Stomach (tissue), 9 donors: ENCODE data around the gene HSPA4L. TPM values are rescaled to one million over a fixed set of nuclear protein-coding genes. Genes with fewer than 3 reads are reported as not detected.

Experiments used
- DNase-seq, 2 donors: peaks; one replicate each; pipeline versions ENCODE4 v3.0.0 to v3.0.0-alpha.2; 2013 to 2019
- H3K27ac ChIP-seq, 5 donors: fragments of 200-600 bp in 4 of 5; sonication (generic) in 4 of 5; one replicate each; pipeline ENCODE4 v1.5.1; 2013 to 2019; ENCODE audit warnings: mild to moderate bottlenecking in 1 of 5, moderate library complexity in 1 of 5
- H3K27me3 ChIP-seq, 3 donors: fragments of 200-600 bp; sonication (generic); one replicate each; pipeline ENCODE4 v1.5.1; 2017 to 2019; ENCODE audit warnings: mixed run types in 1 of 3
- H3K36me3 ChIP-seq, 4 donors: fragments of 200-600 bp; sonication (generic); 1 replicate in 3 of 4; 2 replicates in 1 of 4; pipeline ENCODE4 v1.5.1; 2016 to 2019
- H3K4me1 ChIP-seq, 4 donors: fragments of 200-600 bp; sonication (generic); one replicate each; pipeline ENCODE4 v1.5.1; 2016 to 2019
- H3K4me3 ChIP-seq, 4 donors: fragments of 200-600 bp; sonication (generic) in 3 of 4; one replicate each; pipeline ENCODE4 v1.5.1; 2016 to 2019; ENCODE audit warnings: mild to moderate bottlenecking in 1 of 4
- H3K9me3 ChIP-seq, 4 donors: fragments of 200-600 bp; sonication (generic); one replicate each; pipeline ENCODE4 v1.5.1; 2016 to 2019
- CTCF ChIP-seq, 7 experiments: fragments of 450-650 bp in 4 of 7; fragments of 200-600 bp in 3 of 7; sonication (generic) in 3 of 7; IDR thresholded peaks; one replicate each; pipeline ENCODE4 v1.5.1; 2016 to 2019; ENCODE audit warnings: antibody characterized with exemption in 7 of 7, control low read depth in 2 of 7, mild to moderate bottlenecking in 1 of 7
- EP300 ChIP-seq: sonication (generic); formaldehyde crosslinking; IDR thresholded peaks from one replicate; pipeline ENCODE4 v1.6.1; 2017; ENCODE audit warnings: antibody characterized with exemption
- POLR2A ChIP-seq, 4 donors: fragments of 450-650 bp; IDR thresholded peaks; one replicate each; pipeline ENCODE4 v1.6.1; 2016; ENCODE audit warnings: antibody characterized with exemption in 4 of 4, control low read depth in 2 of 4, mild to moderate bottlenecking in 1 of 4, moderate library complexity in 1 of 4
- POLR2AphosphoS5 ChIP-seq, 3 donors: sonication (generic); formaldehyde crosslinking; IDR thresholded peaks; one replicate each; pipeline ENCODE4 v1.6.1; 2016; ENCODE audit warnings: antibody characterized with exemption in 3 of 3
- WGBS, 5 donors: extraction: QIAGEN DNeasy Blood & Tissue Kit in 3 of 5; methylation state at CpG; one replicate each; pipeline versions ENCODE4 v1.1.5 to v1.1.7; 2013 to 2018; 5-methylcytosine and 5-hydroxymethylcytosine counted together
- intact Hi-C: fragments of 100-400 bp; cut with DNase I; formaldehyde crosslinking; loops from one replicate; pipeline ENCODE4 v1.15.1; 2023; ENCODE audit warnings: low total_unique reads
- polyA plus RNA-seq, 3 donors: library from polyadenylated mRNA; stranded (reverse); fragments of 200-250 nt; gene quantifications; one replicate each; pipeline ENCODE4 v1.2.3, GENCODE V29; 2013
- total RNA-seq, 5 donors: library from RNA; depleted of rRNA; stranded (reverse); fragments of >200 nt; gene quantifications; one replicate each; pipeline versions ENCODE4 v1.1.0 to v1.2.3, GENCODE V29; 2014 to 2016
- donor health status: healthy with polysubstance abuse.
- donor health status: Bipolar disorder and iron deficiency.
- donor health status: healthy.

The HSPA4L gene
- total and polyA plus RNA-seq, 8 donors, result 0.56 to 17.0 (median 2.9) TPM

GRCh38 chr4:127783955-127784770, 2.0 kb downstream of the HSPA4L start:
- Histone ChIP-seq H3K36me3 (no peaks in the 10 kb centered on the region), H3K4me1 (peaks cover 0 to 30% (median 24%) of the 10 kb centered on the region in 4 donors), H3K27me3 (no peaks in the 10 kb centered on the region), H3K9me3 (no peaks in the 10 kb centered on the region), H3K27ac (peak overlapping the region in 4 of 5 donors; percentile 74 to 90 (median 80)), H3K4me3 (peak overlapping the region in 2 of 4 donors; percentile 6 to 73)
- 70 to 75% (median 71%) methylated on average over 9 of the region's 9 CpGs for WGBS, 5 donors
- intact Hi-C loops, result no loop called here
- DNase-seq, result peak in 1 of 2 donors; percentile 14
- no peak for TF ChIP-seq POLR2A (IDR thresholded peaks at IDR 0.05)
- no peak for TF ChIP-seq POLR2AphosphoS5 (IDR thresholded peaks at IDR 0.05)
- TF ChIP-seq CTCF (IDR thresholded peaks at IDR 0.05), result no peak
- TF ChIP-seq EP300, result no peak

- Histone ChIP-seq H3K4me1 (peaks cover 0 to 15% (median 8%) of the 10 kb centered on the region in 4 donors), H3K27me3 (no peaks in the 10 kb centered on the region), H3K27ac (no peak overlapping the region), H3K9me3 (no peaks in the 10 kb centered on the region), H3K4me3 (no peak overlapping the region), H3K36me3 (no peaks in the 10 kb centered on the region)
- TF ChIP-seq POLR2A (IDR thresholded peaks at IDR 0.05) (no peak), CTCF (IDR thresholded peaks at IDR 0.05) (no peak), EP300 (no peak), POLR2AphosphoS5 (IDR thresholded peaks at IDR 0.05) (no peak)
- WGBS, 5 donors, result 52 to 68% (median 62%) methylated on average over 2 of the region's 2 CpGs
- peak in 1 of 2 donors; percentile 13 for DNase-seq
- intact Hi-C loops, result no loop called here
Observed at GRCh38 chr4:127788517-127788916, 6.4 kb downstream of the HSPA4L start.

GRCh38 chr4:127791391-127791790, 9.3 kb downstream of the HSPA4L start:
- H3K36me3 ChIP-seq, result no peaks in the 10 kb centered on the region
- no peak for DNase-seq
- intact Hi-C loops, result no loop called here
- WGBS, 5 donors, result 65 to 84% (median 67%) methylated on average over 1 of the region's 1 CpG
- no peaks in the 10 kb centered on the region for H3K27me3 ChIP-seq
- H3K4me3 ChIP-seq, result no peak overlapping the region
- peaks cover 0 to 3% (median 0%) of the 10 kb centered on the region in 4 donors for H3K4me1 ChIP-seq
- H3K9me3 ChIP-seq, result no peaks in the 10 kb centered on the region
- H3K27ac ChIP-seq, result no peak overlapping the region
- TF ChIP-seq POLR2AphosphoS5 (IDR thresholded peaks at IDR 0.05) (no peak), CTCF (IDR thresholded peaks at IDR 0.05) (no peak), POLR2A (IDR thresholded peaks at IDR 0.05) (no peak), EP300 (no peak)

- H3K36me3 ChIP-seq, result no peaks in the 10 kb centered on the region
- TF ChIP-seq POLR2A (IDR thresholded peaks at IDR 0.05) (no peak), POLR2AphosphoS5 (IDR thresholded peaks at IDR 0.05) (no peak), EP300 (no peak), CTCF (IDR thresholded peaks at IDR 0.05) (no peak)
- H3K4me3 ChIP-seq, result no peak overlapping the region
- 63 to 79% (median 67%) methylated on average over 1 of the region's 1 CpG for WGBS, 5 donors
- peaks cover 0 to 3% (median 0%) of the 10 kb centered on the region in 4 donors for H3K4me1 ChIP-seq
- intact Hi-C loops, result no loop called here
- H3K9me3 ChIP-seq, result no peaks in the 10 kb centered on the region
- no peak overlapping the region for H3K27ac ChIP-seq
- H3K27me3 ChIP-seq, result no peaks in the 10 kb centered on the region
- no peak for DNase-seq
Observed at GRCh38 chr4:127793528-127793927, 11.4 kb downstream of the HSPA4L start.
